Measurements from ENCODE around the gene GAS2L2. TPM values are rescaled to one million over a fixed set of nuclear protein-coding genes. Genes with fewer than 3 reads are reported as not detected.

GAS2L2 gene
- total RNA-seq, 4 donors from 2014 or later = not detected

GRCh38 chr17:35726953-35727460 lies 26.0 kb downstream of the GAS2L2 start:
- Histone ChIP-seq H3K36me3 (peaks cover 19 to 25% of the 10 kb centered on the region in 2 donors), H3K4me3 (replicated peaks in 1 of 3) (no peak overlapping the region), H3K4me1 (peaks cover 19 to 28% of the 10 kb centered on the region in 2 donors), H3K27ac (no peak overlapping the region), H3K27me3 (no peaks in the 10 kb centered on the region), H3K9me3 (no peaks in the 10 kb centered on the region)
- no peak for TF ChIP-seq POLR2A (IDR thresholded peaks at IDR 0.05)
- no peak for TF ChIP-seq CTCF (IDR thresholded peaks at IDR 0.05)
- DNase-seq = no peak
- intact Hi-C loops (cut with DNase I) = no loop called here
- 50 to 62% methylated on average over 5 of the region's 5 CpGs for WGBS, 2 donors

- TF ChIP-seq POLR2A (IDR thresholded peaks at IDR 0.05) (no peak), CTCF (IDR thresholded peaks at IDR 0.05) (no peak)
- peaks cover 19 to 25% of the 10 kb centered on the region in 2 donors for H3K36me3 ChIP-seq
- peak; percentile 58 to 77 for DNase-seq
- no peak overlapping the region for H3K4me3 ChIP-seq (replicated peaks in 1 of 3)
- no peaks in the 10 kb centered on the region for H3K9me3 ChIP-seq
- no peaks in the 10 kb centered on the region for H3K27me3 ChIP-seq
- intact Hi-C loops (cut with DNase I) = no loop called here
- WGBS, 2 donors = 41 to 46% methylated on average over 6 of the region's 6 CpGs
- H3K4me1 ChIP-seq = peaks cover 18 to 26% of the 10 kb centered on the region in 2 donors
- H3K27ac ChIP-seq = no peak overlapping the region
Observed at GRCh38 chr17:35726127-35726952, 26.7 kb downstream of the GAS2L2 start.

- intact Hi-C loops (cut with DNase I) = no loop called here
- TF ChIP-seq POLR2A (IDR thresholded peaks at IDR 0.05) = no peak
- no peak for TF ChIP-seq CTCF (IDR thresholded peaks at IDR 0.05)
- DNase-seq = no peak
- peaks cover 13 to 20% of the 10 kb centered on the region in 2 donors for H3K4me1 ChIP-seq
- no peaks in the 10 kb centered on the region for H3K9me3 ChIP-seq
- H3K36me3 ChIP-seq = peaks cover 19 to 25% of the 10 kb centered on the region in 2 donors
- WGBS, 2 donors = 85% methylated on average over 2 of the region's 2 CpGs
- no peak overlapping the region for H3K27ac ChIP-seq
- no peaks in the 10 kb centered on the region for H3K27me3 ChIP-seq
- H3K4me3 ChIP-seq (replicated peaks in 1 of 3) = no peak overlapping the region
Observed at GRCh38 chr17:35725802-35726126, 27.3 kb downstream of the GAS2L2 start.

- H3K9me3 ChIP-seq = no peaks in the 10 kb centered on the region
- no peak for TF ChIP-seq POLR2A (IDR thresholded peaks at IDR 0.05)
- no peak for TF ChIP-seq CTCF (IDR thresholded peaks at IDR 0.05)
- no peak overlapping the region for H3K4me3 ChIP-seq (replicated peaks in 1 of 3)
- no peak for DNase-seq
- peaks cover 19 to 25% of the 10 kb centered on the region in 2 donors for H3K36me3 ChIP-seq
- intact Hi-C loops (cut with DNase I) = no loop called here
- H3K27me3 ChIP-seq = no peaks in the 10 kb centered on the region
- H3K27ac ChIP-seq = no peak overlapping the region
- WGBS, 2 donors = 95 to 100% methylated on average over 4 of the region's 4 CpGs
- H3K4me1 ChIP-seq = peaks cover 10 to 18% of the 10 kb centered on the region in 2 donors
Observed at GRCh38 chr17:35725058-35725457, 28.0 kb downstream of the GAS2L2 start.

- intact Hi-C loops (cut with DNase I) = no loop called here
- Histone ChIP-seq H3K36me3 (peaks cover 19 to 25% of the 10 kb centered on the region in 2 donors), H3K27me3 (no peaks in the 10 kb centered on the region), H3K4me1 (peaks cover 10 to 18% of the 10 kb centered on the region in 2 donors), H3K9me3 (no peaks in the 10 kb centered on the region), H3K4me3 (replicated peaks in 1 of 3) (no peak overlapping the region), H3K27ac (no peak overlapping the region)
- TF ChIP-seq POLR2A (IDR thresholded peaks at IDR 0.05) (no peak), CTCF (IDR thresholded peaks at IDR 0.05) (no peak)
- no peak for DNase-seq
- WGBS, 2 donors = 95 to 98% methylated on average over 2 of the region's 2 CpGs
Observed at GRCh38 chr17:35723735-35724134, 29.3 kb downstream of the GAS2L2 start.

Measured in thyroid gland (tissue), 4 donors.